ENCODE results near the gene STRBP. TPM values are rescaled to one million over a fixed set of nuclear protein-coding genes. Genes with fewer than 3 reads are reported as not detected.

STRBP gene
- total and polyA plus RNA-seq, 2 of the 4 experiments (the other 2 are of a cell fraction), result 2.1 to 2.5 TPM

DNA sequence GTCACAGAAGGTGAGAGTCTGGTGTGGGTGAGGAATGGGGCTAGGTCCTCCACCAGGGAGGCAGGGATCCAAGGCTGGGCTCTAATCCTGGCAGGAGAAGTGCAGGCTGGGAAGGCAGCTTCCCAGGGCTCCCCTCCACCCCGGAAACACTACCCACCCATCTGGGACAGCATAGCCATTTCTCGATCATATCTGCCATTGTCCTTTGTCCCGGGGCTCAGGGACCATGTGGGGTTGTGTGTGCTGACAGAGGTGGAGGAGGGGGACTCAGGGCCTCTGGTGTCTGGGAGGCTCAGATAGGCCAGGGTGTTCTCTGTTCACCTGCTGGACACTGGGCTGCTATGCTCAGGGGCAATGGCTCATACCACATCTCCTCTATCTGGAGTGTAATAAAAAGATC, 32.2 kb upstream of the STRBP start:
- H3K23ac ChIP-seq (ENCODE audit: low read depth, low read length), result no peak overlapping the region

More for the DNA sequence above, 32.2 kb upstream of the STRBP start:
- in situ Hi-C loops (cut with MboI; ENCODE audit: low sequenced_read_pairs) (no loop called here), dilution Hi-C loops (cut with HindIII; ENCODE audit: low sequenced_read_pairs, unreplicated experiment) (no loop called here), intact Hi-C loops (cut with micrococcal nuclease) (no loop called here)
- no peaks in the 10 kb centered on the region for H3K9me3 ChIP-seq (ENCODE audit: control insufficient read depth, insufficient read depth, low read length)
- H2BK120ac ChIP-seq (ENCODE audit: low read depth, low read length), result no peak overlapping the region
- H3K79me1 ChIP-seq (ENCODE audit: low read depth in 1 of 2, low read length in 2 of 2), result no peaks in the 10 kb centered on the region
- H3K4me2 ChIP-seq (ENCODE audit: low read depth, low read length), result no peak overlapping the region
- no CpG with 5 or more reads among the region's 3 CpGs for WGBS, 2 experiments (ENCODE audit: extremely low coverage in 2 of 2, insufficient read length in 1 of 2)
- H2AK5ac ChIP-seq (ENCODE audit: low read depth, low read length), result no peak overlapping the region
- H3K9me1 ChIP-seq (ENCODE audit: insufficient read depth, low read length), result no peaks in the 10 kb centered on the region
- H2AK9ac ChIP-seq (replicated peaks; ENCODE audit: low read depth, low read length, poor library complexity), result no peak overlapping the region
- ChIA-PET CTCF (no interaction called here), POLR2A (ENCODE audit: unreplicated experiment) (no interaction called here)
- H4K8ac ChIP-seq (ENCODE audit: low read depth in 2 of 2, low read length in 2 of 2), result no peak overlapping the region
- no peak overlapping the region for H3K9ac ChIP-seq (ENCODE audit: low read depth, low read length)
- no peak overlapping the region for H4K91ac ChIP-seq (ENCODE audit: insufficient read depth, low read depth, low read length)
- no peak overlapping the region for H2BK5ac ChIP-seq (ENCODE audit: low read depth, low read length, poor library complexity, severe bottlenecking)
- no peak overlapping the region for H3K4ac ChIP-seq (ENCODE audit: low read depth, low read length)
- H3K27me3 ChIP-seq (ENCODE audit: control insufficient read depth, insufficient read depth, low read length), result peaks cover 40% of the 10 kb centered on the region
- H3K4me3 ChIP-seq (ENCODE audit: insufficient read depth, low read depth, low read length), result no peak overlapping the region
- no peak overlapping the region for H2AFZ ChIP-seq (replicated peaks; ENCODE audit: low read length, poor library complexity)
- ATAC-seq (ENCODE audit: low read depth), result no peak
- H3K4me1 ChIP-seq (ENCODE audit: control insufficient read depth, insufficient read depth, low read length), result no peaks in the 10 kb centered on the region
- H3K56ac ChIP-seq (ENCODE audit: extremely low read depth, insufficient read depth, low read length), result no peak overlapping the region
- H3K36me3 ChIP-seq (ENCODE audit: control insufficient read depth, insufficient read depth, low read length), result no peaks in the 10 kb centered on the region
- H3K18ac ChIP-seq (ENCODE audit: low read depth, low read length), result no peak overlapping the region
- no peak for DNase-seq
- no peak overlapping the region for H2BK20ac ChIP-seq (ENCODE audit: low read depth, low read length)
- BruUV-seq (replicated peaks), result no TSS peak
- no peak overlapping the region for H3K14ac ChIP-seq (replicated peaks; ENCODE audit: low read depth, low read length)
- no peaks in the 10 kb centered on the region for H4K20me1 ChIP-seq (ENCODE audit: insufficient read depth, low read length)
- no peak overlapping the region for H4K5ac ChIP-seq (ENCODE audit: low read depth, low read length)
- TF ChIP-seq, protein P1, sequence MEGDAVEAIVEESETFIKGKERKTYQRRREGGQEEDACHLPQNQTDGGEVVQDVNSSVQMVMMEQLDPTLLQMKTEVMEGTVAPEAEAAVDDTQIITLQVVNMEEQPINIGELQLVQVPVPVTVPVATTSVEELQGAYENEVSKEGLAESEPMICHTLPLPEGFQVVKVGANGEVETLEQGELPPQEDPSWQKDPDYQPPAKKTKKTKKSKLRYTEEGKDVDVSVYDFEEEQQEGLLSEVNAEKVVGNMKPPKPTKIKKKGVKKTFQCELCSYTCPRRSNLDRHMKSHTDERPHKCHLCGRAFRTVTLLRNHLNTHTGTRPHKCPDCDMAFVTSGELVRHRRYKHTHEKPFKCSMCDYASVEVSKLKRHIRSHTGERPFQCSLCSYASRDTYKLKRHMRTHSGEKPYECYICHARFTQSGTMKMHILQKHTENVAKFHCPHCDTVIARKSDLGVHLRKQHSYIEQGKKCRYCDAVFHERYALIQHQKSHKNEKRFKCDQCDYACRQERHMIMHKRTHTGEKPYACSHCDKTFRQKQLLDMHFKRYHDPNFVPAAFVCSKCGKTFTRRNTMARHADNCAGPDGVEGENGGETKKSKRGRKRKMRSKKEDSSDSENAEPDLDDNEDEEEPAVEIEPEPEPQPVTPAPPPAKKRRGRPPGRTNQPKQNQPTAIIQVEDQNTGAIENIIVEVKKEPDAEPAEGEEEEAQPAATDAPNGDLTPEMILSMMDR (conservative IDR thresholded peaks at IDR 0.05; ENCODE audit: low read depth, low read length), result no peak
- TF ChIP-seq RAD21 (IDR thresholded peaks at IDR 0.05; ENCODE audit: low read length) (no peak), CEBPB (IDR thresholded peaks at IDR 0.05; ENCODE audit: low read depth, low read length) (no peak), FOS (IDR thresholded peaks at IDR 0.05; ENCODE audit: low read depth, low read length) (no peak), RCOR1 (IDR thresholded peaks at IDR 0.05; ENCODE audit: insufficient replicate concordance, low read length) (no peak), RFX5 (IDR thresholded peaks at IDR 0.05; ENCODE audit: low read depth, low read length) (no peak), NFE2L2 (IDR thresholded peaks at IDR 0.05; ENCODE audit: low read depth, low read length) (no peak), MAZ (IDR thresholded peaks at IDR 0.05; ENCODE audit: borderline replicate concordance, low read depth, low read length) (no peak), BHLHE40 (IDR thresholded peaks at IDR 0.05; ENCODE audit: low read depth, low read length) (no peak), CHD1 (IDR thresholded peaks at IDR 0.05; ENCODE audit: low read depth, low read length) (no peak), POLR2A (IDR thresholded peaks at IDR 0.05; ENCODE audit: low read depth, low read length) (no peak)
- TF ChIP-seq, protein P2, sequence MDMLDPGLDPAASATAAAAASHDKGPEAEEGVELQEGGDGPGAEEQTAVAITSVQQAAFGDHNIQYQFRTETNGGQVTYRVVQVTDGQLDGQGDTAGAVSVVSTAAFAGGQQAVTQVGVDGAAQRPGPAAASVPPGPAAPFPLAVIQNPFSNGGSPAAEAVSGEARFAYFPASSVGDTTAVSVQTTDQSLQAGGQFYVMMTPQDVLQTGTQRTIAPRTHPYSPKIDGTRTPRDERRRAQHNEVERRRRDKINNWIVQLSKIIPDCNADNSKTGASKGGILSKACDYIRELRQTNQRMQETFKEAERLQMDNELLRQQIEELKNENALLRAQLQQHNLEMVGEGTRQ (IDR thresholded peaks at IDR 0.05; ENCODE audit: low read depth, low read length), result no peak
- TF ChIP-seq, protein P3, sequence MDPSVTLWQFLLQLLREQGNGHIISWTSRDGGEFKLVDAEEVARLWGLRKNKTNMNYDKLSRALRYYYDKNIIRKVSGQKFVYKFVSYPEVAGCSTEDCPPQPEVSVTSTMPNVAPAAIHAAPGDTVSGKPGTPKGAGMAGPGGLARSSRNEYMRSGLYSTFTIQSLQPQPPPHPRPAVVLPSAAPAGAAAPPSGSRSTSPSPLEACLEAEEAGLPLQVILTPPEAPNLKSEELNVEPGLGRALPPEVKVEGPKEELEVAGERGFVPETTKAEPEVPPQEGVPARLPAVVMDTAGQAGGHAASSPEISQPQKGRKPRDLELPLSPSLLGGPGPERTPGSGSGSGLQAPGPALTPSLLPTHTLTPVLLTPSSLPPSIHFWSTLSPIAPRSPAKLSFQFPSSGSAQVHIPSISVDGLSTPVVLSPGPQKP (IDR thresholded peaks at IDR 0.05; ENCODE audit: borderline replicate concordance, low read depth, low read length), result no peak
- no peak overlapping the region for H3K27ac ChIP-seq (ENCODE audit: insufficient read depth, low read length)
- H2BK15ac ChIP-seq (ENCODE audit: low read depth, low read length), result no peak overlapping the region

All from IMR-90 (cell line).